ENCODE results near the gene ABHD14A.

- TF ChIP-seq GATA3 (IDR thresholded peaks at IDR 0.05; ENCODE audit: low read depth, low read length) = no peak
- TF ChIP-seq GATA2 (IDR thresholded peaks at IDR 0.05; ENCODE audit: low read depth, low read length) = no peak
These were observed 29.4 kb downstream of the ABHD14A start for GRCh38 chr3:52004163-52004787.
